HepG2 (cell line): ENCODE measurements around the gene CDT1. TPM values are rescaled to one million over a fixed set of nuclear protein-coding genes. Genes with fewer than 3 reads are reported as not detected.

ENCODE experiments used
- ATAC-seq: fragments of 200-7000 bp; cut with Tn5 transposase; 3 replicates; pipeline ENCODE4 v1.9.1; 2020; ENCODE audit warnings: mild to moderate bottlenecking, moderate library complexity
- BruUV-seq: library from RNA; stranded (reverse); fragments of 400-500 nt; replicated peaks from 2 replicates; lab custom pipeline; 2021; lab: Mats Ljungman, UMichigan
- CTCF ChIA-PET: fragments of 300-600 bp; formaldehyde crosslinking; extraction: SDS; loops from one replicate; lab custom pipeline; 2021; ENCODE audit warnings: low total read pairs, inconsistent platforms, low intra/inter-chr PET ratio; lab: Yijun Ruan, JAX
- POLR2A ChIA-PET: fragments of 350-600 bp; sonication (Branson Sonifier 250); formaldehyde crosslinking; loops from one replicate; lab custom pipeline; 2020; ENCODE audit warnings: antibody characterized with exemption, inconsistent platforms; lab: Yijun Ruan, JAX
- DNase-seq: peaks from one replicate; pipeline ENCODE4 v3.0.0-alpha.2; 2015; ENCODE audit warnings: low spot score
- FAIRE-seq: peaks from 3 replicates; lab custom pipeline; 2011; peaks lifted over from hg19 to GRCh38; lab: Jason Lieb, UNC
- H2AFZ ChIP-seq: one replicate; pipeline ENCODE4 v1.6.1; 2011; ENCODE audit warnings: low read length, inconsistent platforms
- H3K27ac ChIP-seq: fragments of 300-600 bp; 3 replicates; pipeline ENCODE4 v1.8.0; 2011; ENCODE audit warnings: mixed run types, mild to moderate bottlenecking, mixed read lengths, low read length, inconsistent platforms; ENCODE audit not compliant: insufficient read depth; ENCODE audit errors: extremely low read length
- H3K27me3 ChIP-seq, 2 experiments: fragments of 200-600 bp in 1 of 2; 2 replicates in 1 of 2; 3 replicates in 1 of 2; pipeline versions ENCODE4 v1.6.0 to v1.8.0; 2011; ENCODE audit warnings: low read length in 2 of 2, mild to moderate bottlenecking in 2 of 2, moderate library complexity in 2 of 2, inconsistent platforms in 1 of 2; ENCODE audit not compliant: insufficient read depth in 2 of 2, control insufficient read depth in 1 of 2
- H3K36me3 ChIP-seq, 2 experiments: fragments of 200-600 bp in 1 of 2; replicated peaks in 1 of 2; 2 replicates in 1 of 2; 3 replicates in 1 of 2; pipeline versions ENCODE4 v1.5.1 to v1.8.0; 2011; ENCODE audit warnings: low read length in 2 of 2, inconsistent platforms in 1 of 2; ENCODE audit not compliant: insufficient read depth in 2 of 2, control insufficient read depth in 1 of 2
- H3K4me1 ChIP-seq: 2 replicates; pipeline ENCODE4 v1.5.1; 2012; ENCODE audit warnings: low read length, inconsistent platforms; ENCODE audit not compliant: insufficient read depth
- H3K4me2 ChIP-seq: 2 replicates; pipeline ENCODE4 v1.6.0; 2011; ENCODE audit warnings: low read depth, low read length, inconsistent platforms
- H3K4me3 ChIP-seq, 3 experiments: fragments of 200-600 bp in 1 of 3; sonication (generic), shearing (Covaris generic) in 1 of 3; replicated peaks in 1 of 3; 2 replicates each; pipeline ENCODE4 v1.5.1; 2011 to 2016; ENCODE audit warnings: low read length in 3 of 3, inconsistent platforms in 2 of 3, low read depth in 2 of 3, mild to moderate bottlenecking in 2 of 3, control low read depth in 1 of 3, mixed read lengths in 1 of 3; ENCODE audit not compliant: insufficient read depth in 1 of 3
- H3K79me2 ChIP-seq: one replicate; pipeline ENCODE4 v1.6.1; 2011; ENCODE audit warnings: low read length, inconsistent platforms; ENCODE audit not compliant: insufficient read depth
- H3K9ac ChIP-seq: 2 replicates; pipeline ENCODE4 v1.6.0; 2011; ENCODE audit warnings: mild to moderate bottlenecking, low read depth, low read length, inconsistent platforms; ENCODE audit not compliant: insufficient read depth
- H3K9me3 ChIP-seq: 2 replicates; pipeline ENCODE4 v1.5.1; 2012; ENCODE audit warnings: mild to moderate bottlenecking, low read length
- H4K20me1 ChIP-seq: 2 replicates; pipeline ENCODE4 v1.6.0; 2011; ENCODE audit warnings: inconsistent platforms, mild to moderate bottlenecking, low read length, moderate library complexity; ENCODE audit not compliant: insufficient read depth
- BCL6 ChIP-seq: IDR thresholded peaks from 2 replicates; pipeline ENCODE4 v1.6.1; 2016; ENCODE audit warnings: missing genetic modification reagents, missing compliant biosample characterization
- BORCS8-MEF2B ChIP-seq: sonication (generic); formaldehyde crosslinking; IDR thresholded peaks from 2 replicates; pipeline ENCODE4 v1.8.0; 2022; ENCODE audit warnings: mild to moderate bottlenecking, missing genetic modification reagents
- DR1 ChIP-seq: sonication (generic); formaldehyde crosslinking; IDR thresholded peaks from 2 replicates; pipeline ENCODE4 v1.8.0; 2021; ENCODE audit warnings: mild to moderate bottlenecking, missing genetic modification reagents, inconsistent platforms
- HDAC6 ChIP-seq: fragments of 200-600 bp; sonication (generic); IDR thresholded peaks from 2 replicates; pipeline ENCODE4 v1.7.0; 2017; ENCODE audit warnings: mild to moderate bottlenecking, antibody characterized with exemption, low read length, low read depth
- KAT7 ChIP-seq: IDR thresholded peaks from 2 replicates; pipeline ENCODE4 v1.6.1; 2018; ENCODE audit warnings: borderline replicate concordance, missing compliant biosample characterization
- MYNN ChIP-seq: sonication (generic); formaldehyde crosslinking; IDR thresholded peaks from 2 replicates; pipeline ENCODE4 v1.4.0; 2020; ENCODE audit warnings: mild to moderate bottlenecking, low read depth, missing genetic modification reagents
- NR2F2 ChIP-seq: IDR thresholded peaks from 2 replicates; pipeline ENCODE4 v1.6.1; 2012; ENCODE audit warnings: low read depth, inconsistent platforms, borderline replicate concordance
- POLR2A ChIP-seq, 2 experiments: IDR thresholded peaks; 2 replicates each; pipeline ENCODE4 v1.6.1; 2011; ENCODE audit warnings: low read depth in 2 of 2, low read length in 2 of 2, mild to moderate bottlenecking in 1 of 2, moderate library complexity in 1 of 2; ENCODE audit not compliant: insufficient read depth in 1 of 2
- TAF1 ChIP-seq: sonication (generic); formaldehyde crosslinking; IDR thresholded peaks from 2 replicates; pipeline ENCODE4 v1.4.0; 2020; ENCODE audit warnings: missing genetic modification reagents
- TBL1XR1 ChIP-seq: fragments of 150-350 bp; IDR thresholded peaks from 2 replicates; pipeline ENCODE4 v1.6.1; 2014; ENCODE audit warnings: borderline replicate concordance, low read length; ENCODE audit not compliant: partially characterized antibody
- ZNF263 ChIP-seq: sonication (generic); formaldehyde crosslinking; IDR thresholded peaks from 2 replicates; pipeline ENCODE4 v1.4.0; 2020; ENCODE audit warnings: missing genetic modification reagents
- ZNF557 ChIP-seq: sonication (generic); formaldehyde crosslinking; IDR thresholded peaks from 2 replicates; pipeline ENCODE4 v1.4.0; 2020; ENCODE audit warnings: missing genetic modification reagents
- WGBS: methylation state at CpG from one replicate; pipeline ENCODE4 v1.1.6; 2017; ENCODE audit warnings: low lambda C conversion rate; 5-methylcytosine and 5-hydroxymethylcytosine counted together
- in situ Hi-C: cut with HindIII; loops from 2 replicates; pipeline ENCODE4 v1.10.0; 2017; ENCODE audit warnings: low pct_unique_long_range_greater_than_20kb; ENCODE audit not compliant: extremely low pct_ligation_motif_present
- intact Hi-C: fragments of 100-400 bp; cut with micrococcal nuclease; formaldehyde crosslinking; loops from one replicate; pipeline ENCODE4 v1.10.0; 2022; ENCODE audit not compliant: unreplicated experiment
- polyA plus RNA-seq, 8 experiments: library from polyadenylated mRNA; depleted of rRNA in 3 of 8; stranded (reverse) in 7 of 8; unstranded in 1 of 8; fragments of >200 nt; fragmentation: Illumina TruSeq in 4 of 8; extraction: Trizol in 4 of 8; gene quantifications; 2 replicates each; pipeline versions ENCODE4 v1.2.1 to v1.2.3, GENCODE V29; 2011 to 2016; ENCODE audit warnings: low read depth in 4 of 8, missing spikeins in 1 of 8, mixed read lengths in 1 of 8; ENCODE audit not compliant: insufficient read depth in 1 of 8
- total RNA-seq, 5 experiments: library from RNA; depleted of rRNA; stranded (reverse); fragments of >200 nt; fragmentation: Illumina TruSeq; extraction: Trizol; gene quantifications; 2 replicates each; pipeline ENCODE4 v1.2.3, GENCODE V29; 2016; ENCODE audit warnings: low read depth in 1 of 5
- TF ChIP-seq, protein P1 (sequence below): sonication (generic); formaldehyde crosslinking; IDR thresholded peaks from 2 replicates; pipeline ENCODE4 v1.5.0; 2020; ENCODE audit warnings: mild to moderate bottlenecking, missing genetic modification reagents, borderline replicate concordance
- TF ChIP-seq, protein P2 (sequence below): sonication (generic); formaldehyde crosslinking; IDR thresholded peaks from 2 replicates; pipeline ENCODE4 v1.8.1; 2023; ENCODE audit warnings: mild to moderate bottlenecking, moderate library complexity, missing genetic modification reagents
- TF ChIP-seq, protein P3 (sequence below): sonication (generic); formaldehyde crosslinking; IDR thresholded peaks from 2 replicates; pipeline ENCODE4 v1.4.0; 2020; ENCODE audit warnings: mild to moderate bottlenecking, missing genetic modification reagents

The CDT1 gene
- total and polyA plus RNA-seq, 2 of the 13 experiments (the other 11 are each of a cell fraction or from before 2014, with no cell fraction given): 23.1 to 23.8 TPM

DNA sequence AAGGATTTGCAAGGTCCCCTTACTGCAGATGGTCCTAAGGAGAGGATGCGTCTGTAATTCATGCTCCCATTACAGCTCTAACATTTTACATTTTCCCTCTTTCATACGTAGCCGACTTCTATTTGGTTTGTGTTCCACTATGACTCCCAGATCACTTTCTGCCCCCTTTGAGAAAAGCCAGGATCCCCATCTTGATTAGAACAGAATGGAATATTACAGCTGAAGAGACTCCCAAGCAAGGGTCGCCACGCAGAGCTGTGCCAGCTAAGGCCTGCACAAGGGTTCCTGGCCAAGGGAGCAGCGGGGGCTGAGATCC, 3.4 kb upstream of the CDT1 start (continued):
- no peak for TF ChIP-seq DR1 (CRISPR knock-in tag)
- no peak for TF ChIP-seq ZNF263
- TF ChIP-seq HDAC6: no peak
- no peak for TF ChIP-seq ZNF557 (CRISPR knock-in tag)

DNA sequence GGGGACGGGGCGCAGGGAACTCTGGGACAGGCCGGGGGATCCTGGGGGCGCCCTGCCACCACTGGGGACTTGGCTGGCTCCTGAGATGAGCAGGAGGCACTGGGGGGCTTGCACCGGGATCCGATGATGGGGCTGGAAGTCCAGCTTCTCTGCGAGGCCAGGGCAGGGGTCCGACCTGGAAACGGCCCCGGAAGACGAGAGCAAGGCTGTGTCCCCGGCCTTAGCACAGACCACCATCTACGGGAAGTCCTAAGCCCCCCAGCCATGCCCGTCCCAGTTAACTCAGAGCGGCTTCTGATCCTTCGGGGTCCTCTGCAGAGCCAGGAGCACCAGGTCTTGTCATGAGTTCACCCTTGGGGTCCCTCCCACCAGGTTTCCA, 573 bp downstream of the CDT1 start:
- H3K4me1 ChIP-seq: peaks cover 24% of the 10 kb centered on the region
- ChIA-PET POLR2A (interaction anchor here (2.2 kb wide), 1 partner anchor 44 kb away, joined by 6 read pairs; no protein-coding TSS in a partner anchor), CTCF (no interaction called here)
- no peak overlapping the region for H2AFZ ChIP-seq
- no peaks in the 10 kb centered on the region for H3K9me3 ChIP-seq
- WGBS: 0% methylated on average over 9 of the region's 16 CpGs
- BruUV-seq: TSS peak; percentile 59
- peaks cover 11 to 32% of the 10 kb centered on the region in 2 experiments for H3K36me3 ChIP-seq
- peak overlapping the region; percentile 71 for H3K27ac ChIP-seq
- no peak; the same call in 2 of the 3 replicates for ATAC-seq
- H3K27me3 ChIP-seq: no peaks in the 10 kb centered on the region
- in situ Hi-C loops (loop anchor here (5.0 kb wide), 1 partner anchor 47 kb away; no protein-coding TSS in a partner anchor), intact Hi-C loops (no loop called here)
- no peak for FAIRE-seq
- peaks cover 14% of the 10 kb centered on the region for H3K79me2 ChIP-seq
- DNase-seq: no peak
- peak overlapping the region; percentile 99 for H3K4me2 ChIP-seq
- 0 out of 2 replicates have a peak, but pooled peaks have one; percentile 28 for TF ChIP-seq NR2F2
- peak; percentile 10; the same call in 1 of the 2 replicates for TF ChIP-seq KAT7 (CRISPR knock-in tag)
- peak; percentile 0; the same call in 1 of the 2 replicates for TF ChIP-seq BORCS8-MEF2B (CRISPR knock-in tag)
- 0 out of 2 replicates have a peak, but pooled peaks have one; percentile 4 for TF ChIP-seq MYNN (CRISPR knock-in tag)
- no peak for TF ChIP-seq TBL1XR1
- 0 out of 2 replicates have a peak, but pooled peaks have one; percentile 3 for TF ChIP-seq BCL6
- TF ChIP-seq, protein P1, sequence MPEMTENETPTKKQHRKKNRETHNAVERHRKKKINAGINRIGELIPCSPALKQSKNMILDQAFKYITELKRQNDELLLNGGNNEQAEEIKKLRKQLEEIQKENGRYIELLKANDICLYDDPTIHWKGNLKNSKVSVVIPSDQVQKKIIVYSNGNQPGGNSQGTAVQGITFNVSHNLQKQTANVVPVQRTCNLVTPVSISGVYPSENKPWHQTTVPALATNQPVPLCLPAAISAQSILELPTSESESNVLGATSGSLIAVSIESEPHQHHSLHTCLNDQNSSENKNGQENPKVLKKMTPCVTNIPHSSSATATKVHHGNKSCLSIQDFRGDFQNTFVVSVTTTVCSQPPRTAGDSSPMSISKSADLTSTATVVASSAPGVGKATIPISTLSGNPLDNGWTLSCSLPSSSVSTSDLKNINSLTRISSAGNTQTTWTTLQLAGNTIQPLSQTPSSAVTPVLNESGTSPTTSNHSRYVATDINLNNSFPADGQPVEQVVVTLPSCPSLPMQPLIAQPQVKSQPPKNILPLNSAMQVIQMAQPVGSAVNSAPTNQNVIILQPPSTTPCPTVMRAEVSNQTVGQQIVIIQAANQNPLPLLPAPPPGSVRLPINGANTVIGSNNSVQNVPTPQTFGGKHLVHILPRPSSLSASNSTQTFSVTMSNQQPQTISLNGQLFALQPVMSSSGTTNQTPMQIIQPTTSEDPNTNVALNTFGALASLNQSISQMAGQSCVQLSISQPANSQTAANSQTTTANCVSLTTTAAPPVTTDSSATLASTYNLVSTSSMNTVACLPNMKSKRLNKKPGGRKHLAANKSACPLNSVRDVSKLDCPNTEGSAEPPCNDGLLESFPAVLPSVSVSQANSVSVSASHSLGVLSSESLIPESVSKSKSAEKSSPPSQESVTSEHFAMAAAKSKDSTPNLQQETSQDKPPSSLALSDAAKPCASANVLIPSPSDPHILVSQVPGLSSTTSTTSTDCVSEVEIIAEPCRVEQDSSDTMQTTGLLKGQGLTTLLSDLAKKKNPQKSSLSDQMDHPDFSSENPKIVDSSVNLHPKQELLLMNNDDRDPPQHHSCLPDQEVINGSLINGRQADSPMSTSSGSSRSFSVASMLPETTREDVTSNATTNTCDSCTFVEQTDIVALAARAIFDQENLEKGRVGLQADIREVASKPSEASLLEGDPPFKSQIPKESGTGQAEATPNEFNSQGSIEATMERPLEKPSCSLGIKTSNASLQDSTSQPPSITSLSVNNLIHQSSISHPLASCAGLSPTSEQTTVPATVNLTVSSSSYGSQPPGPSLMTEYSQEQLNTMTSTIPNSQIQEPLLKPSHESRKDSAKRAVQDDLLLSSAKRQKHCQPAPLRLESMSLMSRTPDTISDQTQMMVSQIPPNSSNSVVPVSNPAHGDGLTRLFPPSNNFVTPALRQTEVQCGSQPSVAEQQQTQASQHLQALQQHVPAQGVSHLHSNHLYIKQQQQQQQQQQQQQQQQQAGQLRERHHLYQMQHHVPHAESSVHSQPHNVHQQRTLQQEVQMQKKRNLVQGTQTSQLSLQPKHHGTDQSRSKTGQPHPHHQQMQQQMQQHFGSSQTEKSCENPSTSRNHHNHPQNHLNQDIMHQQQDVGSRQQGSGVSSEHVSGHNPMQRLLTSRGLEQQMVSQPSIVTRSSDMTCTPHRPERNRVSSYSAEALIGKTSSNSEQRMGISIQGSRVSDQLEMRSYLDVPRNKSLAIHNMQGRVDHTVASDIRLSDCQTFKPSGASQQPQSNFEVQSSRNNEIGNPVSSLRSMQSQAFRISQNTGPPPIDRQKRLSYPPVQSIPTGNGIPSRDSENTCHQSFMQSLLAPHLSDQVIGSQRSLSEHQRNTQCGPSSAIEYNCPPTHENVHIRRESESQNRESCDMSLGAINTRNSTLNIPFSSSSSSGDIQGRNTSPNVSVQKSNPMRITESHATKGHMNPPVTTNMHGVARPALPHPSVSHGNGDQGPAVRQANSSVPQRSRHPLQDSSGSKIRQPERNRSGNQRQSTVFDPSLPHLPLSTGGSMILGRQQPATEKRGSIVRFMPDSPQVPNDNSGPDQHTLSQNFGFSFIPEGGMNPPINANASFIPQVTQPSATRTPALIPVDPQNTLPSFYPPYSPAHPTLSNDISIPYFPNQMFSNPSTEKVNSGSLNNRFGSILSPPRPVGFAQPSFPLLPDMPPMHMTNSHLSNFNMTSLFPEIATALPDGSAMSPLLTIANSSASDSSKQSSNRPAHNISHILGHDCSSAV: no peak
- TF ChIP-seq TAF1: 0 out of 2 replicates have a peak, but pooled peaks have one; percentile 2
- TF ChIP-seq, protein P2, sequence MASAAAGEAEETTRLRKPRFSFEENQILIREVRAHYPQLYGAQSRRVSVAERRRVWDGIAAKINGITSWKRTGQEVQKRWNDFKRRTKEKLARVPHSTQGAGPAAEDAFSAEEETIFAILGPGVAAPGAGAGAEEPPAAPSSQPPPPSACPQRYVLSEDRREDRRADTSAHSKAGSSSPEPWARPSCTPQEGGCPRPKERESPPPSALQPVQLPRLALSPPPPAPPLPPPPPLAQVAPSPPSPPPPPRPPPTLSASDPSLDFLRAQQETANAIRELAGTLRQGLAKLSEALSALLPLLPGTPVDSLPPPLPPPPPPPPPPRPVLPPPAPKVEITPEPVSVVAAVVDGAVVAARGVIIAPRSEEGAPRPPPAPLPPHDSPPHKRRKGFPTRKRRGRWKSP: 0 out of 2 replicates have a peak, but pooled peaks have one; percentile 1
- TF ChIP-seq, protein P3, sequence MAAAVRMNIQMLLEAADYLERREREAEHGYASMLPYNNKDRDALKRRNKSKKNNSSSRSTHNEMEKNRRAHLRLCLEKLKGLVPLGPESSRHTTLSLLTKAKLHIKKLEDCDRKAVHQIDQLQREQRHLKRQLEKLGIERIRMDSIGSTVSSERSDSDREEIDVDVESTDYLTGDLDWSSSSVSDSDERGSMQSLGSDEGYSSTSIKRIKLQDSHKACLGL (CRISPR knock-in tag): peak; percentile 13; the same call in 1 of the 2 replicates
- TF ChIP-seq POLR2A (IDR thresholded peaks at IDR 0.05; ENCODE audit: insufficient read depth in 1 of 2, low read depth in 2 of 2, low read length in 2 of 2): peak in 1 of 2 experiments; percentile 57; a peak in 2 of 4 replicates
- H3K4me3 ChIP-seq: peak overlapping the region; percentile 73 to 88 (median 76)
- no peaks in the 10 kb centered on the region for H4K20me1 ChIP-seq
- H3K9ac ChIP-seq: peak overlapping the region; percentile 77
